DMS114 treated with DMSO at 0.1 percent for 48 hours (cell line): Measurements from ENCODE around the gene GRHL1.

Source experiments
- DNase-seq: peaks from one replicate; lab custom pipeline; 2025; ENCODE audit not compliant: unreplicated experiment; lab: John Stamatoyannopoulos, UW

GRHL1 gene

GRCh38 chr2:9993488-9994165 is 42.1 kb downstream of the GRHL1 start:
- DNase-seq = no peak

- no peak for DNase-seq
Measured at GRCh38 chr2:9994462-9994861, 43.0 kb downstream of the GRHL1 start.

- no peak for DNase-seq
Measured at GRCh38 chr2:9995059-9995458, 43.6 kb downstream of the GRHL1 start.

- DNase-seq = no peak
Measured at GRCh38 chr2:9996321-9996720, 44.8 kb downstream of the GRHL1 start.

- DNase-seq = no peak
Measured at GRCh38 chr2:9997936-9998335, 46.4 kb downstream of the GRHL1 start.

- no peak for DNase-seq
Measured at GRCh38 chr2:9998916-9999654, 47.6 kb downstream of the GRHL1 start.

- DNase-seq = no peak
Measured at GRCh38 chr2:9999693-10000092, 48.2 kb downstream of the GRHL1 start.

- DNase-seq = no peak
Measured at GRCh38 chr2:10000541-10000940, 49.0 kb downstream of the GRHL1 start.

- DNase-seq = no peak
Measured at GRCh38 chr2:10001586-10001985, 50.1 kb downstream of the GRHL1 start.

GRCh38 chr2:10002109-10002508 is 50.6 kb downstream of the GRHL1 start:
- DNase-seq = no peak

- DNase-seq = no peak
Measured at GRCh38 chr2:10002681-10003080, 51.2 kb downstream of the GRHL1 start.

GRCh38 chr2:10003206-10004125 is 52.0 kb downstream of the GRHL1 start:
- no peak for DNase-seq

GRCh38 chr2:10004401-10004800 is 52.9 kb downstream of the GRHL1 start:
- DNase-seq = no peak

- no peak for DNase-seq
Measured at GRCh38 chr2:10004836-10005235, 53.3 kb downstream of the GRHL1 start.

GRCh38 chr2:10005461-10006235 is 54.2 kb downstream of the GRHL1 start:
- DNase-seq = no peak

GRCh38 chr2:10006236-10007161 is 55.0 kb downstream of the GRHL1 start:
- DNase-seq = no peak

GRCh38 chr2:10007435-10007834 is 55.9 kb downstream of the GRHL1 start:
- no peak for DNase-seq

- DNase-seq = no peak
Measured at GRCh38 chr2:10007921-10008808, 56.7 kb downstream of the GRHL1 start.

GRCh38 chr2:10008809-10009176 is 57.3 kb downstream of the GRHL1 start:
- no peak for DNase-seq
